ENCODE measurements around the gene IPP. TPM values are rescaled to one million over a fixed set of nuclear protein-coding genes. Genes with fewer than 3 reads are reported as not detected.
A peak's percentile ranks its signal among the peaks of the same experiment; 100 is the strongest.
"Not testable (repeated sequence)": the region's sequence is repeated elsewhere in the genome, so short reads cannot be mapped to it uniquely, and the experiment has no call there.

IPP gene
- total RNA-seq, 1 experiment from 2014 or later = 11.4 TPM

- peaks cover 5% of the 10 kb centered on the region; the same call in 1 of the 2 replicates for H3K36me3 ChIP-seq
- DNase-seq = no peak
- no peak overlapping the region for H3K4me3 ChIP-seq
- no peaks in the 10 kb centered on the region for H3K9me3 ChIP-seq (replicated peaks)
- H3K4me1 ChIP-seq = peaks cover 2% of the 10 kb centered on the region; the same call in 1 of the 2 replicates
- H3K27ac ChIP-seq = no peak overlapping the region
- H3K27me3 ChIP-seq = no peaks in the 10 kb centered on the region
These were observed 32.2 kb downstream of the IPP start for GRCh38 chr1:45718289-45718688.

DNA sequence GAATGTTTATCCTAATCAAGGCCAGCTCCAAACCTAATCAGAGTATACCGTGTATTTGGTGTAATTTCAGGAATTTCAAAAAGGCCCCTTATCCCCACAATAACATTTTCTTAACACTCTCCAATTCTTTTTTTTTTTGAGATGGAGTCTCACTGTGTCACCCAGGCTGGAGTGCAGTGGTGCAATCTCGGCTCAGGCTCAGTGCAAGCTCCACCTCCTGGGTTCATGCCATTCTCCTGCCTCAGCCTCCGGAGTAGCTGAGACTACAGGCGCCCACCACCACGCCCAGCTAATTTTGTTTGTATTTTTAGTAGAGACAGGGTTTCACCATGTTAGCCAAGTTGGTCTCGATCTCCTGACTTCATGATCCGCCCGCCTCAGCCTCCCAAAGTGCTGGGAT is 33.1 kb downstream of the IPP start:
- DNase-seq; H3K27ac ChIP-seq; H3K27me3 ChIP-seq; H3K4me3 ChIP-seq; H3K9me3 ChIP-seq (replicated peaks); H3K4me1 ChIP-seq; H3K36me3 ChIP-seq: not testable (repeated sequence)

DNA sequence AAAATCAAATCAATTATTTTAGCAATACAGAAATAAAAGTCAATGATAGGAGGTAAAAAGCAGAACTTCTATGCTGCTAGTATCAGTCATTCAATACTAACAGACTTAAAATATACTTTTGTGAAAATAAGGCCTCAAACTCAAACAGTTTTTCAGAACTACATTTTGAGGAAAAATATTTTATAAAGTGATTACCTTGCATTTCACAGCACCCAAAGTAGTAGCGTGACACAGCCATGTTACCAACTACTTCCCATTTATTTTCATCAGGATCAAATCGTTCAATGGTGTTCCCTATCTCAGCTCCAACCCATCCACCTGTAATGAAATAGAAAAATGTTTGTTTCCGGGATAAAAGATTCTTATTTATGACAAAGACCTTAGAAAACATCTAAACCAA is 33.8 kb downstream of the IPP start:
- Histone ChIP-seq H3K9me3 (replicated peaks) (no peaks in the 10 kb centered on the region), H3K27me3 (no peaks in the 10 kb centered on the region), H3K27ac (no peak overlapping the region), H3K36me3 (peaks cover 7% of the 10 kb centered on the region; the same call in 1 of the 2 replicates), H3K4me1 (peaks cover 2% of the 10 kb centered on the region; the same call in 1 of the 2 replicates), H3K4me3 (no peak overlapping the region)
- no peak for DNase-seq

- Histone ChIP-seq H3K27ac (no peak overlapping the region), H3K4me3 (no peak overlapping the region), H3K9me3 (replicated peaks) (no peaks in the 10 kb centered on the region), H3K4me1 (no peaks in the 10 kb centered on the region), H3K27me3 (no peaks in the 10 kb centered on the region), H3K36me3 (peaks cover 8% of the 10 kb centered on the region; the same call in 1 of the 2 replicates)
- no peak for DNase-seq
These were observed 36.7 kb downstream of the IPP start for GRCh38 chr1:45713711-45714110.

GRCh38 chr1:45704637-45705036 is 45.8 kb downstream of the IPP start:
- Histone ChIP-seq H3K4me1 (no peaks in the 10 kb centered on the region), H3K9me3 (replicated peaks) (no peaks in the 10 kb centered on the region; the same call in none of the 2 replicates), H3K36me3 (peaks cover 7% of the 10 kb centered on the region), H3K27me3 (no peaks in the 10 kb centered on the region), H3K4me3 (no peak overlapping the region), H3K27ac (no peak overlapping the region)
- no peak for DNase-seq

DNA sequence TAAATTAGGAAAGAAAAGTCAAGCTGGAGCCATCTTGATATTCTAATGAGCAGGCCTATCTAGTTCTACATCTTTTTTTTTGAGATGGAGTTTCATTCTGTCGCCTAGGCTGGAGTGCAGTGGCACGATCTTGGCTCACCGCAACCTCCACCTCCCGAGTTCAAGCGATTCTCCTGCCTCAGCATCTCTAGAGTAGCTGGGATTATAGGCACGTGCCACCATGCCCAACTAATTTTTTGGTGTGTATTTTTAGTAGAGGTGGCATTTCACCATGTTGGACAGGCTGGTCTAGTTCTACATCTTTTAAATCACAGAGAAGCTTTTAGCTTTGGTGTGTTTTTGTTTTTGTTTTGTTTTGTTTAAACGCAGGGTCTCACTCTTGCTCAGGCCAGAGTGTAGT is 55.6 kb downstream of the IPP start:
- Histone ChIP-seq H3K27ac (no peak overlapping the region), H3K36me3 (peaks cover 26% of the 10 kb centered on the region), H3K4me1 (no peaks in the 10 kb centered on the region), H3K9me3 (replicated peaks) (no peaks in the 10 kb centered on the region), H3K4me3 (no peak overlapping the region), H3K27me3 (no peaks in the 10 kb centered on the region)
- DNase-seq = no peak

- peaks cover 26% of the 10 kb centered on the region for H3K36me3 ChIP-seq
- not testable (repeated sequence) for H3K27ac ChIP-seq; H3K4me3 ChIP-seq; H3K9me3 ChIP-seq (replicated peaks); DNase-seq; H3K4me1 ChIP-seq; H3K27me3 ChIP-seq
These were observed 56.6 kb downstream of the IPP start for GRCh38 chr1:45693811-45694210.

GRCh38 chr1:45687754-45688740 is 62.4 kb downstream of the IPP start, which contains the start of gene TMEM69:
TMEM69 (plus strand) TSS chr1:45688181; CDS start chr1:45691069, 2,888 bp downstream.
- peak within 1 kb of the TSS; percentile 88 for H3K4me3 ChIP-seq
- no peaks in the 10 kb centered on the region; the same call in none of the 2 replicates for H3K36me3 ChIP-seq
- H3K4me1 ChIP-seq = peaks cover 3% of the 10 kb centered on the region; the same call in 1 of the 2 replicates
- DNase-seq = peak; percentile 87 to 96
- H3K9me3 ChIP-seq (replicated peaks) = no peaks in the 10 kb centered on the region
- no peaks in the 10 kb centered on the region for H3K27me3 ChIP-seq
- H3K27ac ChIP-seq = peak within 1 kb of the TSS; percentile 92

DNA sequence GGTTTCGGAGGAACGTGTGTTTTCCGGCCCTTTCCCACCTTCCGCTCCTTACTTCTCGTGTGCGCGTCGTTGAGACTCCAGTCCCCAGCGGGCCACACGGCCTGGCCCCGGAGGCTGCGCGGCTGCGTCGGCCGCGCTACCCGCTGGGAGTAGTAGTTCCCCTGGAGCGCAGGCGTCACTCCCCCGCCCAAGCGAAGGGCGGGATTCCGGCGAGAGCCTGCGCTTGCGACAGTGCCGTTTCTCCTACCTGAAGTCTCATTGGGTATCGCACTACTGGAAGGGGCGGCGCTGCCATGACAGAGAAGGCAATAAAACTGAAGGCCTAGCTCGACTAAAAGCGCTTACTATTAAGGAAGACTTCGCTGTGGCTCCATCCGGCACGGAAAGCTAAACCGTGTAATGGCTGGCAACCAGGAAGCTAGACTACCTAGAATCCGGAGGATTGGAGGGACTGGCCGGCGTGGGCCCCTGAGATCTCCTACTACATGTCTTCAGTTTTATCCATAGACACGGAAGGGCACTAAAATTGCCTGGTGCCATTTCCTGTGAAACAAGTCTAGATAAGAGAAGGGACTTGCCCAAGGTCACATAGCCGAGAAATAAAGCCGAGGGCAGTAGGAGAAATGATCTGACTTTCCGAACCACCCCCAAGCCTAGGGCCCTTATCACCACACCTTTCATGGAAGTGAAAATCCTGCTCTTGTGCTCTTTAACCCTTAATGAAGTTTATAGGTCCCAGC is 63.3 kb downstream of the IPP start:
- DNase-seq = peak; percentile 98 to 99
- Histone ChIP-seq H3K27me3 (no peaks in the 10 kb centered on the region), H3K4me1 (peaks cover 3% of the 10 kb centered on the region; the same call in 1 of the 2 replicates), H3K36me3 (no peaks in the 10 kb centered on the region; the same call in none of the 2 replicates), H3K4me3 (peak overlapping the region; percentile 88), H3K9me3 (replicated peaks) (no peaks in the 10 kb centered on the region), H3K27ac (peak overlapping the region; percentile 92)

- H3K9me3 ChIP-seq (replicated peaks) = no peaks in the 10 kb centered on the region
- H3K36me3 ChIP-seq = no peaks in the 10 kb centered on the region; the same call in 1 of the 2 replicates
- DNase-seq = peak; percentile 99
- no peaks in the 10 kb centered on the region for H3K27me3 ChIP-seq
- peak within 1 kb of the TSS; percentile 92 for H3K27ac ChIP-seq
- peaks cover 3% of the 10 kb centered on the region; the same call in 1 of the 2 replicates for H3K4me1 ChIP-seq
- peak within 1 kb of the TSS; percentile 88 for H3K4me3 ChIP-seq
These were observed 64.0 kb downstream of the IPP start, which contains the start of gene GPBP1L1 for GRCh38 chr1:45686288-45687013. GPBP1L1 (minus strand) TSS chr1:45686533; CDS start chr1:45659087, 27,446 bp downstream.

DNA sequence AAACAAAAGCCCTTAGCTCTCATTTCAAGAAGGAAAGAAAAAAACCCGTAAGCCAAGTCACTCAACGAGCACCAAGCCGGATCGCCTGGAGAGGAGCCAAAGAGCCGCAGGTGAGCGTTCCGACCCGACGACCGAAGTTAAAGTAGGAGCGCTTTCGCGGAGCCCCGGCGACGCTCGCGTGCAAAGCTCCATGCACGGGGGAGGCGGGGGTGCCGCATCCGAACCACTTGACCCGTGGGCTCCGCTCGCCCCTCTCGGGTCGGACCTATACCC is 64.5 kb downstream of the IPP start:
- peak overlapping the region; percentile 88 for H3K4me3 ChIP-seq
- no peak for DNase-seq
- no peaks in the 10 kb centered on the region for H3K27me3 ChIP-seq
- peaks cover 3% of the 10 kb centered on the region; the same call in 1 of the 2 replicates for H3K4me1 ChIP-seq
- H3K36me3 ChIP-seq = no peaks in the 10 kb centered on the region; the same call in 1 of the 2 replicates
- H3K9me3 ChIP-seq (replicated peaks) = no peaks in the 10 kb centered on the region
- H3K27ac ChIP-seq = peak overlapping the region; percentile 92

DNA sequence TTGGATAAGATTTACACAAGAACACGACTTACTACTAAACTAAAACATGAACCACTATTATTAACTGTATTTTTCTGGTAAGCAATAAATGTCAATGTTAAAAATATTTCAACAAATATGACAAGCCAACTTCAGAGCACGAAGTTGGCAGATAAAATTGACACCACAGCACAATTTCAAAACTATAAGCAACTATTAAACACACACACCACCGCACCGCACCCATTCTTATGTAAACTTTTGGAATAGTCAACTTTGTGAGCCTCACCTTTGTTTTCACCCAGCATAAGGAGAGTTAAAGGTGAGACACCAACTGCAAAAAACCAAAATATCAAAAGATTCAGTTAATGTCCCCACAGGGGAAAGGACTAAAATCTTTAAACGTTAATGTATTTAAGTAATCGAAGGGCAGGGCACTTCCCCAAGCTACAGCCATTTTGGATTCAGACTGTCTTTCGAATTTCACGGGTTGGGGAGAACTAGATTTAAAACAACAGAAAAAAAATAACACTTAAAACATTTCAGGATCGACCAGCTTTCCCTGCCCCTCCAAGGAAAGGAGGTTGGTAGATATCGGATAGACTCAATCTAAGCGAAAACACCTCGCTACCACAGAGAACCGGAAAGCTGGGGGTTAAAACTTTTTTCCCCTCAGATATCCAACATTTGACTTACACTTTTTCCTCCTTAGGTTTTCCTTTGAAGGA is 65.0 kb downstream of the IPP start:
- Histone ChIP-seq H3K27ac (peak overlapping the region; percentile 92), H3K27me3 (no peaks in the 10 kb centered on the region)
- peak in 1 of 2 experiments; percentile 30 for DNase-seq

DNA sequence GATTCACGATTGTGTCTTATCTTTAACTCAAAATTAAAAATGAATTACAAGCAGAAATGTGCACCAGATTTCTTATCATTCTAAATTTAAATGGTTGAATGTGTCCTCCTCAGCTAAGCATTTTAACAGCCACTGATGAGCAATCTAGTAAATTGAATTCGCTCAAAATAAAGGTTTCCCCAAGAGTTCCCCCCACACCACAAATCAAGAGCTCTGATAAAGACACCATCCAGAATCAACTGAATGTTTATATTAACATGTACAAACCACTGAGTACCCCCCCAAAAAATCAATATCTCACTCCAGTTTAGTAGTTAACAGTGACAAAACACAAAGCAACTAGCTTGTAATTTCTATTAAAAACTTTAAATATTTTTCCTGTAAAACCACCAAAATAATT is 66.1 kb downstream of the IPP start:
- H3K9me3 ChIP-seq (replicated peaks) = no peaks in the 10 kb centered on the region
- no peak overlapping the region; the same call in 1 of the 2 replicates for H3K4me3 ChIP-seq
- H3K36me3 ChIP-seq = 0 out of 2 replicates have a peak, but pooled peaks cover 3% of the 10 kb centered on the region
- no peak overlapping the region for H3K27ac ChIP-seq
- H3K4me1 ChIP-seq = peaks cover 3% of the 10 kb centered on the region; the same call in 1 of the 2 replicates
- no peak for DNase-seq
- no peaks in the 10 kb centered on the region for H3K27me3 ChIP-seq

More for the DNA sequence above, 65.0 kb downstream of the IPP start:
- Histone ChIP-seq H3K4me1 (peaks cover 3% of the 10 kb centered on the region; the same call in 1 of the 2 replicates), H3K9me3 (replicated peaks) (no peaks in the 10 kb centered on the region), H3K36me3 (0 out of 2 replicates have a peak, but pooled peaks cover 3% of the 10 kb centered on the region), H3K4me3 (peak overlapping the region; percentile 88)
